Dorsolateral prefrontal cortex (tissue), 118 donors: ENCODE data around the gene ARHGAP4. TPM values are rescaled to one million over a fixed set of nuclear protein-coding genes. Genes with fewer than 3 reads are reported as not detected.

Experiments
- total RNA-seq, 120 experiments: library from RNA; stranded (reverse); gene quantifications; one replicate each; pipeline versions ENCODE4 v1.2.3 to v1.2.4, GENCODE V29; 2022

Gene ARHGAP4
- total RNA-seq, 120 experiments from 2014 or later = 6.4 to 31.6 (median 14.8) TPM

Other genes starting within 250 kb of the ARHGAP4 start
- 100 to 1,000 TPM in 116 of 120 experiments, 10 to 100 TPM in 4; 86.4 to 357 (median 144) TPM for gene SLC6A8, start 238.3 kb downstream of the ARHGAP4 start, total RNA-seq
- gene BCAP31, start 201.9 kb downstream of the ARHGAP4 start, total RNA-seq = 100 to 1,000 TPM; 115 to 220 (median 178) TPM
- 1 to 10 TPM; 2.4 to 8.3 (median 4.5) TPM for gene ABCD1, start 201.4 kb downstream of the ARHGAP4 start, total RNA-seq
- gene PLXNB3, start 162.0 kb downstream of the ARHGAP4 start, total RNA-seq = 100 to 1,000 TPM in 98 of 120 experiments, 10 to 100 TPM in 22; 22.2 to 541 (median 140) TPM
- gene SRPK3, start 145.2 kb downstream of the ARHGAP4 start, total RNA-seq = 10 to 100 TPM in 19 of 120 experiments, 1 to 10 TPM in 101; 1.8 to 14.2 (median 6.3) TPM
- 10 to 100 TPM; 35.7 to 90.5 (median 70.9) TPM for gene IDH3G, start 131.9 kb downstream of the ARHGAP4 start, total RNA-seq
- gene SSR4, start 131.6 kb downstream of the ARHGAP4 start, total RNA-seq = 100 to 1,000 TPM in 14 of 120 experiments, 10 to 100 TPM in 106; 55.7 to 109 (median 84.8) TPM
- gene PDZD4, start 95.7 kb downstream of the ARHGAP4 start, total RNA-seq = 100 to 1,000 TPM; 104 to 526 (median 351) TPM
- 100 to 1,000 TPM in 118 of 120 experiments, 10 to 100 TPM in 2; 45.6 to 277 (median 185) TPM for gene L1CAM, start 40.1 kb downstream of the ARHGAP4 start, total RNA-seq
- under 1 TPM in 2 of 120 experiments, not detected in 118; 0.41 to 0.66 TPM for gene AVPR2, start 21.6 kb downstream of the ARHGAP4 start, total RNA-seq
- 100 to 1,000 TPM in 13 of 120 experiments, 10 to 100 TPM in 107; 57.4 to 119 (median 83.8) TPM for gene NAA10, start 8.8 kb upstream of the ARHGAP4 start, total RNA-seq
- gene RENBP, start 18.4 kb upstream of the ARHGAP4 start, total RNA-seq = 10 to 100 TPM in 115 of 120 experiments, 1 to 10 TPM in 5; 8.2 to 34.2 (median 16.9) TPM
- gene HCFC1, start 45.6 kb upstream of the ARHGAP4 start, total RNA-seq = 10 to 100 TPM; 41.2 to 97.5 (median 57.4) TPM
- 10 to 100 TPM in 29 of 120 experiments, 1 to 10 TPM in 91; 2.7 to 17.2 (median 8.0) TPM for gene TMEM187, start 46.5 kb upstream of the ARHGAP4 start, total RNA-seq
- 100 to 1,000 TPM in 2 of 120 experiments, 10 to 100 TPM in 118; 27.2 to 130 (median 49.0) TPM for gene IRAK1, start 93.6 kb upstream of the ARHGAP4 start, total RNA-seq
- gene MECP2, start 171.5 kb upstream of the ARHGAP4 start, total RNA-seq = 100 to 1,000 TPM in 13 of 120 experiments, 10 to 100 TPM in 107; 75.9 to 123 (median 90.3) TPM
- not detected for gene OPN1LW, start 218.0 kb upstream of the ARHGAP4 start, total RNA-seq